K562 (cell line): ENCODE measurements around the gene KCNC3. TPM values are rescaled to one million over a fixed set of nuclear protein-coding genes. Genes with fewer than 3 reads are reported as not detected.

Experiments
- HDAC2 ChIP-seq: fragments of 450-650 bp; IDR thresholded peaks from 2 replicates; pipeline ENCODE4 v1.6.1; 2016; ENCODE audit warnings: mild to moderate bottlenecking
- HMGXB4 ChIP-seq: sonication (generic); formaldehyde crosslinking; IDR thresholded peaks from 2 replicates; pipeline ENCODE4 v1.8.1; 2023; ENCODE audit warnings: mild to moderate bottlenecking, missing genetic modification reagents
- MEIS2 ChIP-seq: fragments of 450-650 bp; IDR thresholded peaks from 2 replicates; pipeline ENCODE4 v1.6.1; 2014; ENCODE audit warnings: mild to moderate bottlenecking; ENCODE audit not compliant: partially characterized antibody
- SIN3B ChIP-seq: fragments of 450-650 bp; IDR thresholded peaks from 2 replicates; pipeline ENCODE4 v1.6.1; 2017; ENCODE audit warnings: low read depth, mild to moderate bottlenecking, moderate library complexity
- SMARCE1 ChIP-seq: fragments of 450-650 bp; IDR thresholded peaks from 2 replicates; pipeline ENCODE4 v1.7.1; 2016; ENCODE audit warnings: mild to moderate bottlenecking
- USF1 ChIP-seq: sonication (generic); formaldehyde crosslinking; IDR thresholded peaks from 2 replicates; pipeline ENCODE4 v1.9.0; 2022; ENCODE audit warnings: mild to moderate bottlenecking, missing genetic modification reagents
- ZNF175 ChIP-seq: fragments of 200-800 bp; sonication (Bioruptor generic); IDR thresholded peaks from 2 replicates; pipeline ENCODE4 v1.6.1; 2016; ENCODE audit warnings: low read depth, mild to moderate bottlenecking, missing genetic modification characterization, missing compliant biosample characterization
- ZNF561 ChIP-seq: fragments of 450-650 bp; formaldehyde crosslinking; conservative IDR thresholded peaks from 2 replicates; pipeline ENCODE4 v1.4.0; 2020; ENCODE audit warnings: mild to moderate bottlenecking, moderate library complexity
- ZNF57 ChIP-seq: fragments of 450-650 bp; formaldehyde crosslinking; IDR thresholded peaks from 2 replicates; pipeline ENCODE4 v1.4.0; 2020; ENCODE audit warnings: mild to moderate bottlenecking, moderate library complexity
- polyA plus RNA-seq, 8 experiments: library from polyadenylated mRNA; depleted of rRNA in 4 of 8; stranded (reverse) in 5 of 8; unstranded in 3 of 8; fragments of >200 nt; fragmentation: Nextera tagmentation in 2 of 8; fragmentation: Illumina TruSeq in 1 of 8; extraction: Ambion mirVana in 2 of 8; extraction: Trizol in 1 of 8; gene quantifications; 2 replicates each; pipeline versions ENCODE4 v1.2.1 to v1.2.3, GENCODE V29; 2011 to 2014; ENCODE audit warnings: inconsistent platforms in 1 of 8, missing spikeins in 1 of 8
- total RNA-seq, 7 experiments: library from RNA; depleted of rRNA in 6 of 7; stranded (reverse); fragments of >200 nt in 6 of 7; fragmentation: Illumina TruSeq in 2 of 7; extraction: Trizol in 2 of 7; gene quantifications; 2 replicates each; pipeline versions ENCODE4 v1.2.1 to v1.2.3, GENCODE V29; 2011 to 2021; ENCODE audit warnings: low replicate concordance in 1 of 7
- TF ChIP-seq, protein P1 (sequence below): sonication (generic); formaldehyde crosslinking; IDR thresholded peaks from 2 replicates; pipeline ENCODE4 v1.8.0; 2023; ENCODE audit warnings: mild to moderate bottlenecking, missing genetic modification reagents
- TF ChIP-seq, protein P2 (sequence below): fragments of 250-450 bp; sonication (Bioruptor Pico); IDR thresholded peaks from 2 replicates; pipeline ENCODE4 v1.4.0; 2020; ENCODE audit warnings: mild to moderate bottlenecking, moderate library complexity
- TF ChIP-seq, protein P3 (sequence below): IDR thresholded peaks from 2 replicates; pipeline ENCODE4 v1.6.1; 2014; ENCODE audit warnings: antibody characterized with exemption

The KCNC3 gene
- total and polyA plus RNA-seq, 9 of the 15 experiments (the other 6 are each of a cell fraction or from before 2014, with no cell fraction given): 0.03 to 26.2 (median 2.0) TPM

DNA sequence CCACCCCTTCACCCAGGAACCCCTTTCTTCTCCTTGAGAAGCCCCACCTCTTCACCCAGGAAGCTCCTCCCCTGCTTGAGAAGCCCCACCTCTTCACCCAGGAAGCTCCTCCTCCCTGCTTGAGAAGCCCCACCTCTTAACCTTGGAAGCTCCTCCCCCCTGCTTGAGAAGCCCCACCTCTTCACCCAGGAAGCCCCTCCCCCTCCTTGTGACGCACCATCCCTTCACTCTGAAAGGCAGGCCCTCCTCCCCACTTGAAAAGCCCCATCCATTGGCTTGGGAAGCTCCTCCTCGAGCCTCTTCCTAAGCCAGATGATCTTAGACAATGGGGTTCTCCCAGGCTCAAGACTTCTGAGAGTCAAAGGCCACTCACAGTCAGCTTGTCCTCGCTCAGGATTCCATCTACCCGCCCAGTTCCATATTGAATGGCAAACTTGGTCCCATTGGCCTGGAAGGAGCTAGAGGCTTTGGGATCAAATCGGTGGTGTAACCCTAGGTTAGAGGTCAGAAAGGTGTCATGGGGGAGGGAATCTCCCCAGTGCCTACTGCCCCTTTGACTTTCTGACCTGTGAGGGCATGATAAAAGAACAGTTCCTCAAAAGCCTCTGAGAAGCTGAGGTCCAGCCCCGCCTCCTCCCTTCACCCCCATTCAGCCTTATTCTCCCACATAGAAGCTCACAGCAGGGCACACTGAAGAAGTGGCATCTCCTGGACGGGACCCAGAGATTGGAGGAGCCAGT, 32.3 kb upstream of the KCNC3 start (continued):
- TF ChIP-seq HMGXB4 (CRISPR knock-in tag): no peak
- TF ChIP-seq, protein P1, sequence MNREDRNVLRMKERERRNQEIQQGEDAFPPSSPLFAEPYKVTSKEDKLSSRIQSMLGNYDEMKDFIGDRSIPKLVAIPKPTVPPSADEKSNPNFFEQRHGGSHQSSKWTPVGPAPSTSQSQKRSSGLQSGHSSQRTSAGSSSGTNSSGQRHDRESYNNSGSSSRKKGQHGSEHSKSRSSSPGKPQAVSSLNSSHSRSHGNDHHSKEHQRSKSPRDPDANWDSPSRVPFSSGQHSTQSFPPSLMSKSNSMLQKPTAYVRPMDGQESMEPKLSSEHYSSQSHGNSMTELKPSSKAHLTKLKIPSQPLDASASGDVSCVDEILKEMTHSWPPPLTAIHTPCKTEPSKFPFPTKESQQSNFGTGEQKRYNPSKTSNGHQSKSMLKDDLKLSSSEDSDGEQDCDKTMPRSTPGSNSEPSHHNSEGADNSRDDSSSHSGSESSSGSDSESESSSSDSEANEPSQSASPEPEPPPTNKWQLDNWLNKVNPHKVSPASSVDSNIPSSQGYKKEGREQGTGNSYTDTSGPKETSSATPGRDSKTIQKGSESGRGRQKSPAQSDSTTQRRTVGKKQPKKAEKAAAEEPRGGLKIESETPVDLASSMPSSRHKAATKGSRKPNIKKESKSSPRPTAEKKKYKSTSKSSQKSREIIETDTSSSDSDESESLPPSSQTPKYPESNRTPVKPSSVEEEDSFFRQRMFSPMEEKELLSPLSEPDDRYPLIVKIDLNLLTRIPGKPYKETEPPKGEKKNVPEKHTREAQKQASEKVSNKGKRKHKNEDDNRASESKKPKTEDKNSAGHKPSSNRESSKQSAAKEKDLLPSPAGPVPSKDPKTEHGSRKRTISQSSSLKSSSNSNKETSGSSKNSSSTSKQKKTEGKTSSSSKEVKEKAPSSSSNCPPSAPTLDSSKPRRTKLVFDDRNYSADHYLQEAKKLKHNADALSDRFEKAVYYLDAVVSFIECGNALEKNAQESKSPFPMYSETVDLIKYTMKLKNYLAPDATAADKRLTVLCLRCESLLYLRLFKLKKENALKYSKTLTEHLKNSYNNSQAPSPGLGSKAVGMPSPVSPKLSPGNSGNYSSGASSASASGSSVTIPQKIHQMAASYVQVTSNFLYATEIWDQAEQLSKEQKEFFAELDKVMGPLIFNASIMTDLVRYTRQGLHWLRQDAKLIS (CRISPR knock-in tag): 0 out of 2 replicates have a peak, but pooled peaks have one; percentile 72
- no peak for TF ChIP-seq ZNF561
- no peak for TF ChIP-seq ZNF57 (CRISPR knock-in tag)
- no peak for TF ChIP-seq ZNF175 (CRISPR knock-in tag)
- TF ChIP-seq MEIS2: no peak
- TF ChIP-seq HDAC2: peak; percentile 31; the same call in 1 of the 2 replicates
- TF ChIP-seq SIN3B: no peak
- TF ChIP-seq, protein P2, sequence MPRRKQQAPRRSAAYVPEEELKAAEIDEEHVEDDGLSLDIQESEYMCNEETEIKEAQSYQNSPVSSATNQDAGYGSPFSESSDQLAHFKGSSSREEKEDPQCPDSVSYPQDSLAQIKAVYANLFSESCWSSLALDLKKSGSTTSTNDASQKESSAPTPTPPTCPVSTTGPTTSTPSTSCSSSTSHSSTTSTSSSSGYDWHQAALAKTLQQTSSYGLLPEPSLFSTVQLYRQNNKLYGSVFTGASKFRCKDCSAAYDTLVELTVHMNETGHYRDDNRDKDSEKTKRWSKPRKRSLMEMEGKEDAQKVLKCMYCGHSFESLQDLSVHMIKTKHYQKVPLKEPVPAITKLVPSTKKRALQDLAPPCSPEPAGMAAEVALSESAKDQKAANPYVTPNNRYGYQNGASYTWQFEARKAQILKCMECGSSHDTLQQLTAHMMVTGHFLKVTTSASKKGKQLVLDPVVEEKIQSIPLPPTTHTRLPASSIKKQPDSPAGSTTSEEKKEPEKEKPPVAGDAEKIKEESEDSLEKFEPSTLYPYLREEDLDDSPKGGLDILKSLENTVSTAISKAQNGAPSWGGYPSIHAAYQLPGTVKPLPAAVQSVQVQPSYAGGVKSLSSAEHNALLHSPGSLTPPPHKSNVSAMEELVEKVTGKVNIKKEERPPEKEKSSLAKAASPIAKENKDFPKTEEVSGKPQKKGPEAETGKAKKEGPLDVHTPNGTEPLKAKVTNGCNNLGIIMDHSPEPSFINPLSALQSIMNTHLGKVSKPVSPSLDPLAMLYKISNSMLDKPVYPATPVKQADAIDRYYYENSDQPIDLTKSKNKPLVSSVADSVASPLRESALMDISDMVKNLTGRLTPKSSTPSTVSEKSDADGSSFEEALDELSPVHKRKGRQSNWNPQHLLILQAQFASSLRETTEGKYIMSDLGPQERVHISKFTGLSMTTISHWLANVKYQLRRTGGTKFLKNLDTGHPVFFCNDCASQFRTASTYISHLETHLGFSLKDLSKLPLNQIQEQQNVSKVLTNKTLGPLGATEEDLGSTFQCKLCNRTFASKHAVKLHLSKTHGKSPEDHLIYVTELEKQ: no peak
- TF ChIP-seq SMARCE1: peak; percentile 75; the same call in 1 of the 2 replicates
- TF ChIP-seq, protein P3, sequence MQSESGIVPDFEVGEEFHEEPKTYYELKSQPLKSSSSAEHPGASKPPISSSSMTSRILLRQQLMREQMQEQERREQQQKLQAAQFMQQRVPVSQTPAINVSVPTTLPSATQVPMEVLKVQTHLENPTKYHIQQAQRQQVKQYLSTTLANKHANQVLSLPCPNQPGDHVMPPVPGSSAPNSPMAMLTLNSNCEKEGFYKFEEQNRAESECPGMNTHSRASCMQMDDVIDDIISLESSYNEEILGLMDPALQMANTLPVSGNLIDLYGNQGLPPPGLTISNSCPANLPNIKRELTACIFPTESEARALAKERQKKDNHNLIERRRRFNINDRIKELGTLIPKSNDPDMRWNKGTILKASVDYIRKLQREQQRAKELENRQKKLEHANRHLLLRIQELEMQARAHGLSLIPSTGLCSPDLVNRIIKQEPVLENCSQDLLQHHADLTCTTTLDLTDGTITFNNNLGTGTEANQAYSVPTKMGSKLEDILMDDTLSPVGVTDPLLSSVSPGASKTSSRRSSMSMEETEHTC: no peak
- TF ChIP-seq USF1 (CRISPR knock-in tag): no peak
